ENCODE data around the gene YKT6. TPM values are rescaled to one million over a fixed set of nuclear protein-coding genes. Genes with fewer than 3 reads are reported as not detected.

YKT6 gene
- total RNA-seq, 1 donor from 2014 or later = 83.7 TPM

DNA sequence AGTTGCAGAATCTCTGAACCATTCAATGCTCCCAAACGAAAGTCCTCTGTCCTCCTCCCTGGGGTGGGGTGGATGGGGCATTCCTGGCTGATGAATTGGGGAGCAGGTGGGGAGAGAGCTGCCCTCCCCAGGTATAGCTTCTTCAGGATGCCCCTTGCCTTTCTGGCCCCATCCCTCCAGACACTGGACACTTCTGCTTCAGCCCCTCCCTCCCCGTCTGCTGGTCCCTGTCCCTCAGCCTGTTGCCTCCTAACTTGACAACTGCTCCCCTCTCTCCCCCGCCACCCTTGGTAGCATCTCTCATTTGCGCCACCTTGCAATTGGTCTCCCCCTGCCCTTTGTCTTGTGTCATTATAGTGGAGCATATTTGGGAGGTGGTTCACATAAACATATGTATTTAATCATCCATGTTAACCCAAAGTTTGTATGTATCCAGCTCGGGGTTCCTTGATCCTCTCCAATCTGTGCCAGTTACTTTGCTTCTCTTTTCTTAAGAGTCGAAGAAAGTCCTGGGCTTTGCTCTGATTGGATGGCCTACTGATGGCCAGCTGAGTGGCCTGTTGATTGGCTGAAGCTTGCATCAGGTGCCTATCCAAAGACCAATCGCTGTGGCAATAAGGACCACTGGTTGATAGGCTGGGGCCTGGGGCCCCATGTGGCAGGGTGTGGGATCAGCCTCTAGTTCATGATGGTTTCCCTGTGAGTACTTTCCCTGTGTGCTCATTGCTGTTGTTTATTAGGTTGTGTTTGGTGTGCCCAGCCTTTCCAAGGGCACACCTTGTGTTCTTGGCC, 7.6 kb upstream of the YKT6 start:
- Mint-ChIP-seq H3K9me3 (no peaks in the 10 kb centered on the region), H3K36me3 (no peaks in the 10 kb centered on the region), H3K27ac (no peak overlapping the region), H3K27me3 (ENCODE audit: low read depth) (peaks cover 44% of the 10 kb centered on the region), H3K4me3 (no peak overlapping the region), H3K4me1 (no peaks in the 10 kb centered on the region)
- TF ChIP-seq, protein P1, sequence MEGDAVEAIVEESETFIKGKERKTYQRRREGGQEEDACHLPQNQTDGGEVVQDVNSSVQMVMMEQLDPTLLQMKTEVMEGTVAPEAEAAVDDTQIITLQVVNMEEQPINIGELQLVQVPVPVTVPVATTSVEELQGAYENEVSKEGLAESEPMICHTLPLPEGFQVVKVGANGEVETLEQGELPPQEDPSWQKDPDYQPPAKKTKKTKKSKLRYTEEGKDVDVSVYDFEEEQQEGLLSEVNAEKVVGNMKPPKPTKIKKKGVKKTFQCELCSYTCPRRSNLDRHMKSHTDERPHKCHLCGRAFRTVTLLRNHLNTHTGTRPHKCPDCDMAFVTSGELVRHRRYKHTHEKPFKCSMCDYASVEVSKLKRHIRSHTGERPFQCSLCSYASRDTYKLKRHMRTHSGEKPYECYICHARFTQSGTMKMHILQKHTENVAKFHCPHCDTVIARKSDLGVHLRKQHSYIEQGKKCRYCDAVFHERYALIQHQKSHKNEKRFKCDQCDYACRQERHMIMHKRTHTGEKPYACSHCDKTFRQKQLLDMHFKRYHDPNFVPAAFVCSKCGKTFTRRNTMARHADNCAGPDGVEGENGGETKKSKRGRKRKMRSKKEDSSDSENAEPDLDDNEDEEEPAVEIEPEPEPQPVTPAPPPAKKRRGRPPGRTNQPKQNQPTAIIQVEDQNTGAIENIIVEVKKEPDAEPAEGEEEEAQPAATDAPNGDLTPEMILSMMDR (IDR thresholded peaks at IDR 0.05; ENCODE audit: unreplicated experiment) = no peak
- no peak for DNase-seq (ENCODE audit: low spot score in 2 of 2, unreplicated experiment in 2 of 2)

DNA sequence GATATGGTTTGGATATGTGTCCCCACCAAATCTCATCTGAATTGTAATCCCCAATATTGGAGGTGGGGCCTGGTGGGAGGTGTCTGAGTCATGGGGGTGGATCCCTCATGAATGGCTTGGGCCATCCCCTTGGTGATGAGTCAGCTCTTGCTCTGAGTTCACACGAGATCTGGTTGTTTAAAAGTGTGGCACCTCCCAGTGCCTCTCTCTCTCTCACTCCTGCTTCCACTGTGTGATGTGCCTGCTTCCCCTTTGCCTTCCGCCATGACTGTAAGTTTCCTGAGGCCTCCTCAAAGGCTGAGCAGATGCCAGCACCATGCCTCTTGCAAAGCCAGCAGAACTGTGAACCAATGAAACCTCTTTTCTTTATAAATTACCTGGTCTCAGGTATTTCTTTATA, 6.7 kb upstream of the YKT6 start:
- no peak overlapping the region for H3K4me3 Mint-ChIP-seq
- TF ChIP-seq, protein P1 (IDR thresholded peaks at IDR 0.05; ENCODE audit: unreplicated experiment) = no peak
- H3K4me1 Mint-ChIP-seq = no peaks in the 10 kb centered on the region
- no peaks in the 10 kb centered on the region for H3K36me3 Mint-ChIP-seq
- no peak for DNase-seq (ENCODE audit: low spot score in 2 of 2, unreplicated experiment in 2 of 2)
- no peak overlapping the region for H3K27ac Mint-ChIP-seq
- H3K27me3 Mint-ChIP-seq (ENCODE audit: low read depth) = peaks cover 44% of the 10 kb centered on the region
- no peaks in the 10 kb centered on the region for H3K9me3 Mint-ChIP-seq

DNA sequence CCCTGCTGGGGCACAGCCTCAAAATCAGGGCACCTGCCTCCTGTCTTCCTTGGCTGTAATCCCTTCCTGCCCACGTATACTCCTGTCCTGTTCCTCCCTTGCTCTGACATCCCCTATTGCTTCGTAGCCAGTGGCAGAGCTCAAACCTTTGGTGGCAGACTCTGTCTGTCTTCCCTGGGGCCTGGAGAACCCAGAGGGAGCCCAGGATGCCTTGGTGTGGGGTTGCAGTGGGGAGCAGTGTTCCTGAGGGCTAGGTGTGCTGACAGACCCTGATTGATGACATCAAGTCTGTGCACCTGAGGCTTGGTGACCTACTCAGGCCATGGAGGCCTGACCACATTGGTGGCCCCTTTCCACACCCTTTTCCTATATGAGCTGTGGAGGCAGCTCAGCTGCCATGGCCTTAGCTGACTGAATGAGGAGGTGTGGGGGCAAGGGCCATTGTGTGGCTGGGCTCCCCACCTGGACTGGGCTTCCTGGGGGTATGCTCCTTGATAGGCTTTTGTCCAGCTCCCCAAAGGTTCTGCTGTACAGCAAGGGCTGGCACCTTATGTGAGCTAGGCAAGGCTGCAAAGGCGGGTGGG, 6.1 kb upstream of the YKT6 start:
- TF ChIP-seq, protein P1 (IDR thresholded peaks at IDR 0.05; ENCODE audit: unreplicated experiment) = no peak
- no peak overlapping the region for H3K4me3 Mint-ChIP-seq
- peaks cover 44% of the 10 kb centered on the region for H3K27me3 Mint-ChIP-seq (ENCODE audit: low read depth)
- no peaks in the 10 kb centered on the region for H3K36me3 Mint-ChIP-seq
- H3K27ac Mint-ChIP-seq = no peak overlapping the region
- no peak for DNase-seq (ENCODE audit: low spot score in 2 of 2, unreplicated experiment in 2 of 2)
- no peaks in the 10 kb centered on the region for H3K9me3 Mint-ChIP-seq
- H3K4me1 Mint-ChIP-seq = no peaks in the 10 kb centered on the region

DNA sequence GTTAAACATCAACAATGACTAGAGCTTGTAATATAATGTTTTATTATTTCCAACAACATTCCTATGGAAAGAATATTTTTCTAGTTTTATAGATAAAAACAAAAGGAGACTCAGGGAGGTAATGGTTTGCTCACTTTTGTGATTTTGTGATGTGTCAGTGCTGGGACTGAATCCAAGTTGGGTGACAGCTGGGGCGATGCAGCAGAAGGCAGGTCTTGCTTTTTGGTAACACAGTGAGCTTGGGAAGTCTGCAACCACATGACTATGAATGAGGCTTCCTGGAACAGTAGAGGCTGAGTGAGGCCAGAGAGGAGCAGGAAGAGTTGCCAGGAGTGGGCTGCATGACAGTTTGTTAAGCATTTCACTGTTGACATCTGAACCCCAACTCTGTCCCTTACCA, 4.9 kb upstream of the YKT6 start:
- Mint-ChIP-seq H3K27me3 (ENCODE audit: low read depth) (peaks cover 38% of the 10 kb centered on the region), H3K4me3 (no peak overlapping the region), H3K36me3 (no peaks in the 10 kb centered on the region), H3K4me1 (no peaks in the 10 kb centered on the region), H3K27ac (no peak overlapping the region), H3K9me3 (no peaks in the 10 kb centered on the region)
- TF ChIP-seq, protein P1 (IDR thresholded peaks at IDR 0.05; ENCODE audit: unreplicated experiment) = no peak
- DNase-seq (ENCODE audit: low spot score in 2 of 2, unreplicated experiment in 2 of 2) = no peak

DNA sequence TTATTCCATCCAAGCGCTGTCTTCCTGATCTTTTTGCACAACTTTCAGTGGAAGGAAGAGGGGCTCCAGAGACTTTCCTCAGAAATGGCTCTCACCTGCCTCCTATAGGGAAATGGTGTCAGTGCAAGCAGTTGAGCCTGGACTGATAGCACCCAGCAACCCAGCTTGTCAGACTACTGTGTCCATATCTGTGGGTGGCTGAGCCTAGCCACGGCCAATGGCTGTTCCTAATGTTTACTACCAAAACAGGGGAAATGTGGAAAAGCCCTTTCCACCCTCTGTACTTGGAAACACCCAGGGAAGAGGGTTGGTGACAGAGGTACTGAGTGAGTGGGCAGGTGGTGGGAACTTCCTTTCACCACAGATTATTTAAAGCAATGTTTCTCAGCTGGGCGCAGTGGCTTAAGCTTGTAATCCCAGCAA, 4.3 kb upstream of the YKT6 start:
- Mint-ChIP-seq H3K27me3 (ENCODE audit: low read depth) (peaks cover 32% of the 10 kb centered on the region), H3K27ac (no peak overlapping the region), H3K4me1 (peaks cover 1% of the 10 kb centered on the region), H3K9me3 (no peaks in the 10 kb centered on the region), H3K36me3 (no peaks in the 10 kb centered on the region), H3K4me3 (no peak overlapping the region)
- TF ChIP-seq, protein P1 (IDR thresholded peaks at IDR 0.05; ENCODE audit: unreplicated experiment) = peak; percentile 67
- DNase-seq (ENCODE audit: low spot score in 2 of 2, unreplicated experiment in 2 of 2) = peak in 1 of 2 experiments; percentile 63
